ENCODE data around the gene EEF1E1. TPM values are rescaled to one million over a fixed set of nuclear protein-coding genes. Genes with fewer than 3 reads are reported as not detected.

The EEF1E1 gene
- total RNA-seq, 2 donors from 2014 or later, result 18.9 to 25.4 TPM

DNA sequence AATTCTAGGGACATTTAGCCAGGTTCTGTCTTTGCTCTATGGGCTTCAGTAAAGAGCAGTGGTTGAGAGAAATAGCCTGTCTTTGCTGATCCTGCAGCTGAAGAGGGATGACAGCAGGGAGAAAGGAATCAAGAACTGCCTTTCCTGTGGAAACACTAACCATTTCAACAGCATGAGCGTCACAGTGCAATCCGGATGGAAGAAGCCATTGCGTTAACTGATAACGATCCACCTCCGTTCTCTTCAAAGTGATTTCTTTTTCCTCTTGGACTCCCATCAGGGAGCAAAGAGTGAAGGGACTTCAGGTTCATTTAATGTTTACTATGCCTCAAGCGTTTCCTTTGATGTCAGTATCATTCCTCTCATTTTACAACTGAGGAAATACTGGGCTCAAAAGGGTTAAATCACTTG, 35.2 kb upstream of the EEF1E1 start:
- Histone ChIP-seq H3K27me3 (no peaks in the 10 kb centered on the region), H3K9me3 (no peaks in the 10 kb centered on the region), H3K36me3 (replicated peaks in 1 of 2; ENCODE audit: insufficient read depth in 1 of 2, low read depth in 2 of 2) (no peaks in the 10 kb centered on the region), H3K4me1 (no peaks in the 10 kb centered on the region), H3K27ac (no peak overlapping the region), H3K4me3 (no peak overlapping the region)
- ATAC-seq, result no peak
- TF ChIP-seq POLR2A (IDR thresholded peaks at IDR 0.05), result no peak
- TF ChIP-seq, protein P1, sequence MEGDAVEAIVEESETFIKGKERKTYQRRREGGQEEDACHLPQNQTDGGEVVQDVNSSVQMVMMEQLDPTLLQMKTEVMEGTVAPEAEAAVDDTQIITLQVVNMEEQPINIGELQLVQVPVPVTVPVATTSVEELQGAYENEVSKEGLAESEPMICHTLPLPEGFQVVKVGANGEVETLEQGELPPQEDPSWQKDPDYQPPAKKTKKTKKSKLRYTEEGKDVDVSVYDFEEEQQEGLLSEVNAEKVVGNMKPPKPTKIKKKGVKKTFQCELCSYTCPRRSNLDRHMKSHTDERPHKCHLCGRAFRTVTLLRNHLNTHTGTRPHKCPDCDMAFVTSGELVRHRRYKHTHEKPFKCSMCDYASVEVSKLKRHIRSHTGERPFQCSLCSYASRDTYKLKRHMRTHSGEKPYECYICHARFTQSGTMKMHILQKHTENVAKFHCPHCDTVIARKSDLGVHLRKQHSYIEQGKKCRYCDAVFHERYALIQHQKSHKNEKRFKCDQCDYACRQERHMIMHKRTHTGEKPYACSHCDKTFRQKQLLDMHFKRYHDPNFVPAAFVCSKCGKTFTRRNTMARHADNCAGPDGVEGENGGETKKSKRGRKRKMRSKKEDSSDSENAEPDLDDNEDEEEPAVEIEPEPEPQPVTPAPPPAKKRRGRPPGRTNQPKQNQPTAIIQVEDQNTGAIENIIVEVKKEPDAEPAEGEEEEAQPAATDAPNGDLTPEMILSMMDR (IDR thresholded peaks at IDR 0.05), result no peak
- 19 to 29% methylated on average over 6 of the region's 6 CpGs for WGBS, 2 donors
- intact Hi-C loops (cut with DNase I), result loop anchor here (10.0 kb wide), 1 partner anchor 77 kb away; no protein-coding TSS in a partner anchor
- no peak for DNase-seq

DNA sequence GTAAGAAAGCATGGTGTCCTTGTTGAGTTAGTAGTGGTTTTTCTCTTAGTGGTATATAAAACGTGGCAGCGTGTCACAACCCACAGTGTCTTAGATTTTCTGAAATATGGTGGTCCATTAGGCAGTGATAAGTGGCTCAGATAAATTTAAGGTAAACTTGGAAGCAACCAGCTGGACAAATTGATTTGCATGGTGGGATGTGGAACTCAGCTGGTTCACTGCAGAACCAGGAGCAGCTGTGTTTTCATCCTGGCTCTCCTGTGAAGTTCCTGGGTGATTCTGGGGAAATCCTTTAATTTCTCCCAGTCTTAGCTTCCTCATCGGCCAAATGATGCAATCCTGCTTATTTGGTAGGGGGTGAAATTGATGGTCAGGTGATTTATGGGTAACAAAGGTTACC, 32.9 kb upstream of the EEF1E1 start:
- intact Hi-C loops (cut with DNase I), result loop anchor here (10.0 kb wide), 1 partner anchor 80 kb away; no protein-coding TSS in a partner anchor
- WGBS, 2 donors, result 52 to 76% methylated on average over 2 to 3 of the region's 3 CpGs
- H3K9me3 ChIP-seq, result no peaks in the 10 kb centered on the region
- H3K27ac ChIP-seq, result no peak overlapping the region
- no peaks in the 10 kb centered on the region for H3K36me3 ChIP-seq (replicated peaks in 1 of 2; ENCODE audit: insufficient read depth in 1 of 2, low read depth in 2 of 2)
- H3K4me3 ChIP-seq, result no peak overlapping the region
- no peaks in the 10 kb centered on the region for H3K27me3 ChIP-seq
- ATAC-seq (no peak), DNase-seq (no peak)
- no peaks in the 10 kb centered on the region for H3K4me1 ChIP-seq
- no peak for TF ChIP-seq POLR2A (IDR thresholded peaks at IDR 0.05)
- TF ChIP-seq, protein P1 (IDR thresholded peaks at IDR 0.05), result no peak

DNA sequence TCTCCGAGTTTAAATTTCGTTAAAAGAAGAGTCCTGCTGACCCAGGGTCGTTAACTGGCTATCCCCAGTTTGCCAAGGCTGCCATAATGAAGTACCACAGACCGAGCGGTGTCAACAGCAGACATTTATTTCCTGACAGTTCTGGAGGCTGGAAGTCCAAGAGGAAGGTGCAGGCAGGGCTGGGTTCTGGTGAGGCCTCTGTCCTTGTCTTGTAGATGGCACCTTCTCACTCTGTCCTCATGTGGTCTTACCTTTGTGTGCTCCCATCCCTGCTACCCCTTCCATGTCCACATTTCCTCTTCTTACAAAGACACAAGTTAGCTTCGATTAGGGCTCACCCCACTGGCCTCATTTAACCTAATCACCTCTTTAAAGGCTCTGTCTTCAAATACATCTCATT, 29.8 kb upstream of the EEF1E1 start:
- DNase-seq (no peak), ATAC-seq (no peak)
- Histone ChIP-seq H3K27me3 (no peaks in the 10 kb centered on the region), H3K4me3 (no peak overlapping the region), H3K36me3 (replicated peaks in 1 of 2; ENCODE audit: insufficient read depth in 1 of 2, low read depth in 2 of 2) (no peaks in the 10 kb centered on the region), H3K27ac (no peak overlapping the region), H3K4me1 (no peaks in the 10 kb centered on the region), H3K9me3 (no peaks in the 10 kb centered on the region)
- WGBS, 2 donors, result 58 to 64% methylated on average over 6 of the region's 6 CpGs
- intact Hi-C loops (cut with DNase I), result loop anchor here (10.0 kb wide), 1 partner anchor 83 kb away; no protein-coding TSS in a partner anchor
- no peak for TF ChIP-seq POLR2A (IDR thresholded peaks at IDR 0.05)
- TF ChIP-seq, protein P1 (IDR thresholded peaks at IDR 0.05), result no peak

DNA sequence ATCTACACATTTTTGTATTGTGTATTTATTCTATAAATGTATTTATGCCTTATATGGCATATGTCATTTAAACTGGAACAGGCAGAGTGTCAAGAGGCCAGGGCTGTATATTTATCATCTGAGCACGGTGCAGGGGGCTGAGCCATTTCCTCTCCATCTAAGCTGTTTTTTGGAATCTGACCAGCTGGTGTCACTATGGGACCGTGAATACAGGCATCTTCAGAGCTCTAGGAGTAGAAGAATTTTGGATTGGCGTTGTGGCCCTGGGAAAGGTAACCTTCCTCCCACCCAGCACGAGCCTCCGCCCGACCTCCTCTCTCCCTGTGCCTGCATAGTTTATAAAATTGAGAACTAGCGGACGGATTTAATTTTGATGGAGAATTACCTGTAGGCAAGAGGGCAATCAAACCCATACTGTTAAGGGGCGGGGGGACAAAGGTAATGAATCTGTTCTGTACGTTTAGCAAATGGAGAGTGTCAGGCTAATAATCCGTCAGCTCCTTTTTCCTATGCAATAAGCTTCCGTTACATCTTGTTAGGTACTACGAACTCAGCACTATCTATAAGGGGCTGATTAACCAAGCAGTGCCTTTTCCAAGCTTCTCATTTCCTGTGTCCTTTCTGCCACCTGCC, 29.0 kb upstream of the EEF1E1 start:
- H3K36me3 ChIP-seq (replicated peaks in 1 of 2; ENCODE audit: insufficient read depth in 1 of 2, low read depth in 2 of 2), result no peaks in the 10 kb centered on the region
- H3K4me3 ChIP-seq, result no peak overlapping the region
- H3K9me3 ChIP-seq, result no peaks in the 10 kb centered on the region
- no peak overlapping the region for H3K27ac ChIP-seq
- DNase-seq (peak; percentile 33 to 50 (median 42)), ATAC-seq (peak; percentile 45)
- intact Hi-C loops (cut with DNase I), result loop anchor here (10.0 kb wide), 1 partner anchor 83 kb away; no protein-coding TSS in a partner anchor
- H3K4me1 ChIP-seq, result no peaks in the 10 kb centered on the region
- no peak for TF ChIP-seq POLR2A (IDR thresholded peaks at IDR 0.05)
- TF ChIP-seq, protein P1 (IDR thresholded peaks at IDR 0.05), result peak; percentile 5 to 56 (median 44)
- WGBS, 2 donors, result 22 to 23% methylated on average over 13 of the region's 13 CpGs
- H3K27me3 ChIP-seq, result no peaks in the 10 kb centered on the region

DNA sequence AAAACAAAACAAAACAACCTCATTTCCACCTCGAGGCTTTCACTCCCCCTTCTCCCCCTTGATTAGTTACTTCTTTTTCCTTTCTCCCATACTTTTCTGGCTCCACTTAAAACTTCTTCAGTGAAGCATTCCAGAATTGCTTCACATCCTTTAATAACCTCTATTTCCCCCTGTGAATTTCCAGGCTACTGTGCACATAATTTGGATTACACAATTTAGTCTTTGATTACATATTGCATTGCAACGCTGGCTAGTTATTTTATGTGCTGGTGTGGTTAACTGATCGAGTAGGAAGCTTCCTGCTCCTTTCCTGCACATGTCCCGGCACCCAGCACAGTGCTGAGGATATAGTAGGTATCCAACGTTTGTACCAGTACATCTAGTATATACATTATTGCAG, 28.1 kb upstream of the EEF1E1 start:
- 27 to 36% methylated on average over 5 of the region's 5 CpGs for WGBS, 2 donors

More for the DNA sequence above, 28.1 kb upstream of the EEF1E1 start:
- Histone ChIP-seq H3K4me1 (no peaks in the 10 kb centered on the region), H3K27me3 (no peaks in the 10 kb centered on the region), H3K36me3 (replicated peaks in 1 of 2; ENCODE audit: insufficient read depth in 1 of 2, low read depth in 2 of 2) (no peaks in the 10 kb centered on the region), H3K4me3 (no peak overlapping the region), H3K27ac (no peak overlapping the region), H3K9me3 (no peaks in the 10 kb centered on the region)
- DNase-seq (no peak), ATAC-seq (no peak)
- intact Hi-C loops (cut with DNase I), result loop anchor here (10.0 kb wide), 1 partner anchor 84 kb away; no protein-coding TSS in a partner anchor
- no peak for TF ChIP-seq POLR2A (IDR thresholded peaks at IDR 0.05)
- TF ChIP-seq, protein P1 (IDR thresholded peaks at IDR 0.05), result no peak

Measured in body of pancreas (tissue), 4 donors.